ENCODE data around the gene LRP5. TPM values are rescaled to one million over a fixed set of nuclear protein-coding genes. Genes with fewer than 3 reads are reported as not detected.

The LRP5 gene
- total and polyA plus RNA-seq, 2 experiments from 2014 or later, result 26.9 to 51.1 TPM

GRCh38 chr11:68345776-68346461 lies 33.5 kb downstream of the LRP5 start:
- H3K36me3 ChIP-seq (ENCODE audit: insufficient read depth), result no peaks in the 10 kb centered on the region
- H3K9me2 ChIP-seq (ENCODE audit: insufficient read depth), result no peaks in the 10 kb centered on the region
- Mint-ChIP-seq H3K4me3 (no peak overlapping the region), H3K36me3 (ENCODE audit: low read depth) (peaks cover 27% of the 10 kb centered on the region), H3K4me1 (peaks cover 43% of the 10 kb centered on the region), H3K27me3 (ENCODE audit: insufficient read depth, low read depth, poor library complexity) (peaks cover 5% of the 10 kb centered on the region), H3K27ac (no peak overlapping the region), H3K9me3 (peaks cover 10% of the 10 kb centered on the region; the same call in 2 of the 3 replicates)
- no peaks in the 10 kb centered on the region for H3K27me3 ChIP-seq (ENCODE audit: insufficient read depth)
- ATAC-seq, result no peak
- peaks cover 62% of the 10 kb centered on the region for H3K79me2 ChIP-seq (replicated peaks; ENCODE audit: insufficient read depth)
- H3K4me1 ChIP-seq (ENCODE audit: insufficient read depth), result peaks cover 16% of the 10 kb centered on the region; the same call in 1 of the 2 replicates
- DNase-seq (ENCODE audit: low spot score), result no peak
- no peak overlapping the region for H2AFZ ChIP-seq
- H3K4me3 ChIP-seq, result no peak overlapping the region
- H4K20me1 ChIP-seq (replicated peaks; ENCODE audit: insufficient read depth), result no peaks in the 10 kb centered on the region; the same call in 1 of the 2 replicates
- peaks cover 5% of the 10 kb centered on the region for H3F3A ChIP-seq (replicated peaks; ENCODE audit: low read depth)
- H3K27ac ChIP-seq (ENCODE audit: low read depth), result no peak overlapping the region
- TF ChIP-seq NANOG (IDR thresholded peaks at IDR 0.05; ENCODE audit: borderline replicate concordance), result no peak
- no peak for TF ChIP-seq CREB1 (CRISPR knock-in tag; IDR thresholded peaks at IDR 0.05; ENCODE audit: low read depth)
- no peak for TF ChIP-seq ZNF114 (CRISPR knock-in tag; IDR thresholded peaks at IDR 0.05)
- no peak for TF ChIP-seq ETS1 (IDR thresholded peaks at IDR 0.05)
- no peak for TF ChIP-seq CTCF (conservative IDR thresholded peaks at IDR 0.05; ENCODE audit: low read depth in 2 of 2)
- TF ChIP-seq ZNF462 (CRISPR knock-in tag; IDR thresholded peaks at IDR 0.05), result no peak
- TF ChIP-seq POLR2AphosphoS5 (IDR thresholded peaks at IDR 0.05; ENCODE audit: low read depth), result no peak
- H3K4me2 ChIP-seq, result no peak overlapping the region
